Hematopoietic multipotent progenitor cell treated with erythropoietin and hydrocortisone succinate and interleukin-3 and kit ligand, for 6 days (in vitro differentiated cells): ENCODE results near the gene IKBKE.
"Not testable (repeated sequence)": the region's sequence is repeated elsewhere in the genome, so short reads cannot be mapped to it uniquely, and the experiment has no call there.

Experiments used
- DNase-seq: peaks from one replicate; pipeline ENCODE4 v3.0.0-alpha.2; 2015

Gene IKBKE

DNA sequence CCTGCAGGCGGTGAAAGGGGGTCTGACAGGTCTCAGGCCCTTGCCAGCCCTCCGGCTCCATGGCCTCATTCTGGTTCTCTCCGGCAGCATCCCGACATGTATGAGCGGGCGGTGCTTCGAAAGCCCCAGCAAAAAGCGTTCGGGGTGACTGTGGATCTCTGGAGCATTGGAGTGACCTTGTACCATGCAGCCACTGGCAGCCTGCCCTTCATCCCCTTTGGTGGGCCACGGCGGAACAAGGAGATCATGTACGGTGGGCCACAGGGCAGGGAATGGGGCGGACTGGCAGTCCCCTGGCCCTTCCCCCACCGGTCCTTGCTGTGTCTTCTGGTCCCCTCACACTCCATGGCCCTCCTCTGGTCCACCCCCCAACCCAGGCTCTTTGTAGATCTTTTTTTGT lies 6.3 kb downstream of the IKBKE start:
- DNase-seq = no peak

DNA sequence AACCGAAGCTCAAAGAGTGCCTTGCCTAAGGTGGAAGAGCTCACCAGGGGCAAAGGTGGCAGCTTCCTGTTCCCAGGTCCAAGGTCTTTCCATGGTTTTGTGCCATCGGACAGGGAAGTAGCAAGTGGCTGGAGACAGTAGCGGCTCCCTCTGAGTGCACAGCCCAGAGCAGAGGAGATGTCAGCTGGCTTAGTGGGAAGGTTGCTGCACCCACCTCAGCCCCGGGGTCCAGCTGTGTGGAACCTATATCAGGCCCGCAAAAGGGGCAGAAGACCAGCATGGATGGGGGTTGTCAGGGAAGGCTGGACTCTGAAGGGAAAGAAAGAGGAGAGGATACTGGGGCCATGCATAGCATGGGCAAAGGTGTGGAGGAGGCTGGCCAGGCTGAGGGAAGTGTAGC lies 6.8 kb downstream of the IKBKE start:
- no peak for DNase-seq

DNA sequence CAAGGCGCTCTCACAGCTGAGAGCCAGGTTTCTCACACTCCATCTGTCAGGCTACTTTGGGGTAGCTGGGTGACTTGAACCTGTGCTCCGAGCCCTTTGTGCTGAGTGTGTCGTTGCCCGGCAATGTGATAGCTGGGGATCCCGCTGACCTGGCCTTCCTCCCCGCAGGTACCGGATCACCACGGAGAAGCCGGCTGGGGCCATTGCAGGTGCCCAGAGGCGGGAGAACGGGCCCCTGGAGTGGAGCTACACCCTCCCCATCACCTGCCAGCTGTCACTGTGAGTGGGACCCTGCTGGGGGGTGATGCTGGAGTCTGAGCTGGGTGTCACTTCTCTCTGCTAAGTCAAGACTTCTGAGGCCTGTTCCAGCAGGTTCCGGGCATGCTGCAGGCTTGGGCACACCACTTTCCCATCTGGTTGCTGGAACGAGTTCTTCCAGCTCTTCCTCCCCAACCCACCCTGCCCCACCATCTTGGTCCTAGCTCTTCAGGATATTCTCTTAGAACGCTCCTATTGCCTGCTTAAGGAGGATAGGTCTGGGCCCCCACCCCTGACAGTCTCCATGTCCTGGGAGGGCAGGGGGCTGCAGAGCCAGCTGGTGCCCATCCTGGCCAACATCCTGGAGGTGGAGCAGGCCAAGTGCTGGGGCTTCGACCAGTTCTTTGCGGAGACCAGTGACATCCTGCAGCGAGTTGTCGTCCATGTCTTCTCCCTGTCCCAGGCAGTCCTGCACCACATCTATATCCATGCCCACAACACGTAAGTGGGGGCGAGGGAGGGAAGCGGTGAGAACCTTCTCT lies 7.5 kb downstream of the IKBKE start:
- DNase-seq = no peak

DNA sequence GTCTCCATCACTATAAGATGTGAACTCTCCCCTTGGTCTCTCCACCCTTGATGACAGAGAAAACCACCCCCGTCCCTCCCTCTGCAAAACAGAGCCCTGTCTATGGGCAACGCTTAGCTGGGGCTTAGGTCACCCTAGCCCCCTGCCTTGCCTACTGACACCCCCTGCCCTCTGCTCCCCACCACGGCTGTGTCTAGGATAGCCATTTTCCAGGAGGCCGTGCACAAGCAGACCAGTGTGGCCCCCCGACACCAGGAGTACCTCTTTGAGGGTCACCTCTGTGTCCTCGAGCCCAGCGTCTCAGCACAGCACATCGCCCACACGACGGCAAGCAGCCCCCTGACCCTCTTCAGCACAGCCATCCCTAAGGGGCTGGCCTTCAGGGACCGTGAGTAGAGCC lies 8.5 kb downstream of the IKBKE start:
- DNase-seq = no peak

DNA sequence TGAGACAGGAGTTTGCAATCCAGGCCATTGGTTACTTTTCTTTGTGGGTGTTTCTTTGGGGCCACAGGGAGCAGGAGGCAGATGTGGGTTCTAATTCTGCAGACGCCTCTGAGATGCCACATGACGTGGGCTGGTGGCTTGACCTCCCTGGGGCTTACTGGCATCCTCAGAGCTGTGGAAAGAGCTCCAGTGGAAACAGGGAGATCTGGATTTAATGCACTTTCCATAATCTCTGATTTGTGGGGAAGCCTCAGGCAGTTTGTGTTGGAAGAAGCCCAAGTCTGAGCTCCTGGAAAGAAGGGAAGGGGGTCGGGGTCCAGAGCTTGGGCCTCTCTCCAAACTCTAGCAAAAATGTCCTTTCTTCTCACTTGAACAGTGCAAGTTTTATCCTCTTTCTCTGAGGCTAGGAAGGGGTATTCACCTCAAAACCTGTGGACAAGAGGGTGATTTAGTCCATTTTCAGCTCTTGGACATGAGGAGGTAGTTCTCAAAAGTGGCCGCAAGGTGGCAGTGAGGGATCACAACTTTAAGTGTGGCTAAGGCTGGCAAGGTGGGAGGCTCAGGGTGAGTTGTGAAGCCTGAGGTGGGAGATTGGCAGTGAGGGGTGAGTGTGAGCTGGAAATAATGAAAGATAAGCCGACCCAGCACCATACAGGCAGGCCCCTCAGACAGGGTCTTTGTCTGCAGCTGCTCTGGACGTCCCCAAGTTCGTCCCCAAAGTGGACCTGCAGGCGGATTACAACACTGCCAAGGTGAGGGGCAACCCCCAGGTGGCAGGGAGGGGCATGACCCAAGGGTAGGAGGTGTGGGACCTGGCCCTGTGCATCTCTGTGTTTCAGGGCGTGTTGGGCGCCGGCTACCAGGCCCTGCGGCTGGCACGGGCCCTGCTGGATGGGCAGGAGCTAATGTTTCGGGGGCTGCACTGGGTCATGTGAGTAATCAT lies 9.2 kb downstream of the IKBKE start:
- DNase-seq = peak; percentile 87

DNA sequence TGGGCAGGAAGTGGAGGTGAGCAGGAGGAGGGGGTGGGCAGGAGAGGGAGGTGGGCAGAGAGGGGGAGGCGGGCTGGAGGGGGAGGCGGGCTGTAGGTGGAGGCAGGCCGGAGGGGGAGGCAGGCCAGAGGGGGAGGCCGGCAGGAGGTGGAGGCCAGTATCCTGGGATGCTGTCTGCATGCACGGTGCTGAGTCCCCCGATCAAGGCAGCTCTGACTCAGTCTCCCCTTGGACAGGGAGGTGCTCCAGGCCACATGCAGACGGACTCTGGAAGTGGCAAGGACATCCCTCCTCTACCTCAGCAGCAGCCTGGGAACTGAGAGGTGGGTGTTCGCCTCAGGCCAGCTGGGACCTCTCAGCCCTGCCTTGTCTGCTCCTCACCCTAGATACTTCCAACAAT lies 9.9 kb downstream of the IKBKE start:
- no peak for DNase-seq

DNA sequence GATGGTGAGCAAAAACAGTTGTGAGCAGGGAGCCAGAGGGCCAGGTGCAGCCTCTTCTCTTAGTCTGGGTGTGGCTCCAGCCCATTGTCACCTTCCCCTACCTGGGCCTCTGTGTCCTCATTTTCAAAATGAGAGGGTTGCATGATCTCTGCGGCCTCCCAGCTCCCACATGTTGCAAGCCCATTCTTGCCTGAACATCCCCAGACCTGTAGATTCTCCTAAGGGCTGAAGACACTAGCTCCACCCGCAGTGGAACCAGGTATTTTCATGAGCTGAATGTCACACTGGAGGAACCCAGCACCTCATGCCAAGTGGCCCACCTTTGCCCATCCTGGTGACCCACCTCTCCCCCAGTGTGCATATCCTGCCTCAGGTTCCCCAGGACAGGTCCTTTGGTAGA lies 12.3 kb downstream of the IKBKE start:
- no peak for DNase-seq

DNA sequence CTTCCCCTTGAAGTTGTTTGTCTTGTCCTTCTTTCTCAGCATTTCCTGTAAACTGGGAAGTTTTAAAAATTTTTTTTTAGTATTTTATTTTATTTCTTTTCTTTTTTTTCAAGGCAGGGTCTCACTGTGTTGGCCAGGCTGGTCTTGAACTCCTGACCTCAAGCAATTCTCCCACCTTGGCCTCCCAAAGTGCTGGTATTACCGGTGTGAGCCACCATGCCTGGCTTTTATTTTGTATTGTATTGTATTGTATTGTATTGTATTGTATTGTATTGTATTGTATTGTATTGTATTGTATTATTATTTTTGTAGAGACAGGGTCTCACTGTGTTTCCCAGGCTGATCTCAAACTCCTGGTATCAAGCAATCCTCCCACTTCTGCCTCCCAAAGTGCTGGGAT lies 13.6 kb downstream of the IKBKE start:
- not testable (repeated sequence) for DNase-seq

DNA sequence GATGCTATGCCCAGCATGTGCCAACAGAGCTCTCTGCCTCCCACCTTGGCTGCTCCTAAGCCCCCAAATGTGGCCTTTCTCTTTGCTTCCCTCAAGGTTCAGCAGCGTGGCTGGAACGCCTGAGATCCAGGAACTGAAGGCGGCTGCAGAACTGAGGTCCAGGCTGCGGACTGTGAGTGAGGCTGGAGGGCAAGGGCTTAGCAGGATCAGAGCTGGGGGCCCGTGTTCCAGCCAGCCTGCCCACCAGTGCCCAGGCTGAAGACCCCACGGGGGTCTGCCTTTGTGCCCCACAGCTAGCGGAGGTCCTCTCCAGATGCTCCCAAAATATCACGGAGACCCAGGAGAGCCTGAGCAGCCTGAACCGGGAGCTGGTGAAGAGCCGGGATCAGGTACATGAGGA lies 14.6 kb downstream of the IKBKE start:
- DNase-seq = no peak

DNA sequence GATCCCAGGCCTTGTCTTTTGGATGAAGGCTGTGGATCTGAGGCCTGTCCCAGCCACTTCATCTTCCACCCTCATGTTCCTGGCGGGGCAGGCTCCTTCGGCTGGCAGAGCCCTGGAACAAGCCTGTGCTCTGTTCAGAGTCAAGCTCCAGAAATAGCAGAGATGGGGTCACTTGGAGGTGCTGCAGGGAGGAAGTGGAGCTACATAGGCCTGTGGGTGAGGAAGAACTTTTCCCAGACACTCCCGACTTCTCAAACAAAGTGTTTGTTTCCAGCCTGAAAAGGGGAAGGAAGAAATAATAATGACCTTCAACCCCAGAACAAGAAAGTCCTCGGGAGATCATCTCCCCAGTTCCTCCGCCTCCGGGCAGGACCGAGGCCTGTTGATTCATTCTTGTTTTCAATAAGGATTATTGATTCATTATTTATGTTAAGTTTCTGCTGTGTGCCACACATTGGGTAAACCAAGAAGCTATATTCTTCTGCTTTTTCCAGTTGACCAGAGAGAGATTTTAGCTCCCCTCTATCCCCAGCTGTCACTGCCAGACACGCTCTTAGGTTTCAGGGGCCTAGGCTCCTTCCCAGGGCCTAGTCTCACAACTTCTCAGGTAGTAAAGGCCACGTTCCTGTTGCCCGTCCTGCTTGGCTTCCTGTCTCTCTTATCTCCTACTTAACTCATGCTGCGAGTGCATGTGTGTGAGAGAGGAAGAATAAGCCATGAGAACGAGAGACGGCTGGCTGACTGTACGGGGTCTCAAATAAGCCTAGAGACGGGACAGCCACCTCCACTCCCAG lies 16.9 kb downstream of the IKBKE start:
- no peak for DNase-seq

DNA sequence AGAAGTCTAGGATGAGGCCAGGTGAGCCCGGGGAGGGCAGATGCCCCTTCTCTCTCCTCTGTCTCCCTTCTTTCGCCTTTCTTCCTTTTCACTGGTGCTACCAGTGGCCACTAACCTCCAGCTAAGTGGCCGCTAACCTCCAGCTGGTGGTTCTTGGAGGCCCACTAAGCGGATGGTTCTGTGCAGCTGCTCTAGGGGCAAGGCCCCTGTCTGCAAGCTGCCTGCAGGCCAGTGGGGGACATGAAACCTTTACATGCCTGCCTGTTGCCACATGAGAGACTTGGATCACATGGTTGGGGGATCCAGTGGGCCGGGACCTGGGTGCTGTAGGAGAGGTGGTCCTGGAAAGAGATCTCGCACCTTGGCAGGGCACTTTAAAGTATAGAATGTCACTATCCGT lies 17.7 kb downstream of the IKBKE start:
- no peak for DNase-seq

DNA sequence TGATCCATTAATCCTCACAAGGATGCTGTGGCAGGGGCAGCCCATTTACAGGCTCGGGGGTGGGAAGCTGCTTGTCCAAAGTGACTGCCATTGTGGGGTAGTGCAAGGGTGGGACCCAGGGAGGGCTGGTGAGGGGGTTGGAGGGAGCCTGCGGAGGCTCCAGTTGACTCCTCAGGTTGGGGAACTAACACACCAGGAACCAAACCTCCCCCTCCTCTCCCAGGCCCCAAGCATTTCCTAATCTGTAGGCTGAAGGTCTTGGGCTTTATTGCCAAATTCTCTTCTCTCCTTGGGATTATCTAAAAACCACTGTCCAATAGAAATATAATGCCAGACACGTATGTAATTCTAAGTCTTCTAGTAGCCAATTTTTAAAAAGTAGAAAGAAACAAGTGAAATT lies 18.2 kb downstream of the IKBKE start:
- no peak for DNase-seq

DNA sequence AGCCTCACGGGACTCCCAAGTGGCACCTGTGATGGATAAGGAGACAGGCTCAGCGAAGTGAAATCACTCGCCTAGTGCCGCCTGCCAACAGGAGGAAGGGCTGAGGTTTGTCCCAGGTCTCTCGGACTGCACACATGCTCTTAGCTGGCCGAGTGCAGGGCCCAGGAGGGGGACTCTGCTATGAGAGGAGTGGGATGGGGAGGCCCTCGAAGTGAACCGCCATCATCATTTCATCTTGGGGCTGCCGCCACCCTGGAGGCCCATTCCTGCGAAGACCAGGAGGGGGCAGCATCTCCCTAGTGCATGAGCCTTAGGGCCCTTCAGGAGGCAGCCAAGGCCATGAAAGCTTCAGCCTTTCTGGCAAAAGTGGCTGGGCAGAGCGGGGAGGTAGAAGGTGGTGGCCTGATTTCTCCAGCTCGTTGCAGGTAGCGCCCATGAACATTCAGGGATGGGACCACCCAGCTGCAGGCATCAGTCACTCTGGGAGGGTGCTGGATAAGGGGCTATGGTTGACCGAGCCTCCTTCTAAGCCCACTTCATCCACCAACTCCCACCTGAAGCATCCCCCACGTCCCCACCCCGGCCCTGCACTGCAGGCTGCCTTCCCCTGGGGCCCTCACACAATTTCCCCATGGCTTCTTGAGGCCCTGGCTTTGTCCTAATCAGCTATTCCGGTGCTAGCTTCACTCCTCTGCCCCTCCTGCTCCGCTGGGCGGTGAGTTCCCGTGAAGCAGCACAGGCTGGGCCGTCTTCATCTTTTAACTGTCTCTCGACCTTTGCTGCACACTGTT lies 19.9 kb downstream of the IKBKE start:
- DNase-seq = peak; percentile 84

DNA sequence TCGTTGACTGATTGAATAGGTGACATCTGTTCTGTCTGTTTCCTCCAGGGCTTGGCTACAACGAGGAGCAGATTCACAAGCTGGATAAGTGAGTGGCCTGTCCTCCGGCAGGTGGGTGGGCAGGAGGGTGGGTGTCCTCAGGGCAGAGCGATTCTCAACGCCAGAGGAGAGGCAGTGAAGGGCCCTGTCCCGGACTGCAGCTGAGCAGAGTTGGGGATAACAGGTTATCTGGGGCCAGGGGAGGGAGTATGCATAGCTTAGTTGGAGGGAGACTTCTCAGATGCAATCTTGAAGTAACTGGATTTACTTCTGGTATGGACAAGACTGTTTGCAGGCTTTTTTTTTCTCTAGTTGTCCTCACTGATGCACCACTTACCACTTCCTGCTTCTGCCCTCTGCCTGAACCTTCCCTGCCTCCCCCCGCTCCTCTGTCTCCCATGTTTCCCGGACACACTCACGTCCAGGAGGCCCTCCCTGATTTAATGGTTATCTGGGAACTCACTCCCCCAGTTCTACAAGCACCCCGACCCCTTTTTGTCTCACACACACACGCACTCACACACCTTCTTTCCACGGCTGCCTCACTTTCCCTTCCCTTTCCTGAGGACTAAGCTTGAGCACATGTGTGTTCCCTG lies 20.6 kb downstream of the IKBKE start:
- DNase-seq = no peak

DNA sequence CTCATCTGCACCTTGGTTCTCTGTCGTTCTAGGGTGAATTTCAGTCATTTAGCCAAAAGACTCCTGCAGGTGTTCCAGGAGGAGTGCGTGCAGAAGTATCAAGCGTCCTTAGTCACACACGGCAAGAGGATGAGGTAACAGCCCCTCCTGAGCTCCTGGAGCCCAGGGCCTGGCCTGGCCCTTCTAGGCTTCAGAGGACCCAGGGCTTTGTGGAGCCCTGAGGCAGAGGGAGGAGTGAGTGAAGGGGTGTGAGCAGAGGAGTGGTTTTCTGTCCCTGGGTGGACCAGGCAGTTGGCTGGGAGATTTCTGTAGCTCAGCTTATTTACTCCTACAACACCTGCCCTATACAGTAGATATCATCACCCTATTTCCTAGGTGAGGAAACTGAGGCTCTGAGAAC lies 21.3 kb downstream of the IKBKE start:
- no peak for DNase-seq

DNA sequence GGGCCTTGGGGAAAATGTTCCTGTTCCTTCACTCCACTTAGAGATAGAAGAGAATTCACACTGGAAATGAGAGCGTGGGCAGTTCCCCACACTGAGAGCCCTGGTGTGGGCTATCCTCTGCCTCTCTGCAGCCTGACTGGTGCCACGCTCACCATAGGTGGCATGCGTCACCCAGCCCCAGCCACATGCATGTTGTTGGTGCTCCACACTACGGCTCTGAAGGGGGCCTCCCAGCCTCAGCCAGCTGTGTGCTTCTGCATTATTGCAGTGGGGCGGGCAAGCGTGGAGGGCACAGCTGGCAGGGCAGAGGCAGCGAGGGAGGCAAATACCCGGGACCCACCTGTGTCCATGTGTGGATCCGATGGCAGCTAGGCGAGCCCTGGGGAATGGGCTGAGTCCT lies 22.3 kb downstream of the IKBKE start:
- DNase-seq = no peak

DNA sequence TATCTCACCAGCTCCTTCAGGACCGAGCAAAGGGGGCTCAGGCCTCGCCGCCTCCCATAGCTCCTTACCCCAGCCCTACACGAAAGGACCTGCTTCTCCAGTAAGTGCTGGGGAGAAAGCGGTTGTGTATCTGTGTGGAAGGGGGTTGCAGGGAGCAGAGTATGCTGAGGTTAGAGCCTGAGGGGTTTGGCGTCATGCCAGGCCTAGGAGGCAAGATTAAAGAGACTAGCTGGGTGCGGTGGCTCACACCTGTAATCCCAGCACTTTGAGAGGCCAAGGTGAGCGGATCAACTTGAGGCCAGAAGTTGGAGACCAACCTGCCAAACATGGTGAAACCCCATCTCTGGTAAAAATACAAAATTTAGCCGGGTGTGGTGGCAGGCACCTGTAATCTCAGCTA lies 23.0 kb downstream of the IKBKE start:
- no peak for DNase-seq

DNA sequence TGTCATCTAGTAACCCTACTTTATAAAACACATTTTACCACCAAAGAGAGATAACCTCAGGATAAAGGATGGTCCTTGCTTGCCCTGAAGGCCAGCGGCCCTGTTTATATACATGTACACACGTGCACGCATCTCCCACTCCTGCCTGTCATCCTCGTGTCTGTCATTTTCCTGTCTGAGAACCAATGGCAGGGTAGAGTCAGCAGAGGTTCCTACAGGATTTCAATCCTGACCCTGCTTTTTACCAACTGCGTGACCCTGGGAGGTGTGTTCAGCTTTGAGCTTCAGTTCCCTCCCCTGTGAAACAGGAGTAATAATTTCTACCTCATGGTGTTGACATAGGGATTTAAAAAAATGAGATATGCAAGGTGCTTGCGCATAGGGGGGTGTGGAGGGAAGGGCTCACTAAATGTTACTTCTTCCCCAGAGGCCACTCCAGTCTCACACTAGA lies 24.8 kb downstream of the IKBKE start:
- no peak for DNase-seq

DNA sequence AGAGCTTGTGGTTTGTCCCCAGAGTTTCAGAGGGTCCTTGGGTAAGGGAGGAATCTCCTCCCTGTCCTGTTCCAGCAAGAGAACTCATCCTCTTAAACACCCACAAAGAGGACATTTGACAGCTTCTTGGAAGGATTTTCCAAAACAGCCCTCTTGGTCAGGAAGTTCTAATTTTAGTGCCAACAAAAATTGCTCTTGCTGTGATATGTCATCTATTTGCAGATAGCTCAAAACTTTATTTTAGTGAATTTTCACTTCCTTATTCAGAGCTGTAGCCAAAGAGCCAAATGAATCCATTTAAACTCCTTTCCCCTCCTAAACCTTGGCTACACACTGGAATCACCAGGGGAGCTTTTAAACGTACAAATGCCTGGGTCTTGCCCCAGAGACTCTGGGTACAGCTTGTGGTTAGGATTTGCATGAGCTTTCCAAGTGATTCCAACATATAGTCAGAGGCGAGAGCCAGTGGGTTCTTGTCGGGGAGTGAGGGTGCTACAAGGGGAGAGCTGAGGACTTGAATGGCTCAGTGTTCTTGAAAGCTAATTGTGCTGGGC lies 25.3 kb downstream of the IKBKE start:
- no peak for DNase-seq

DNA sequence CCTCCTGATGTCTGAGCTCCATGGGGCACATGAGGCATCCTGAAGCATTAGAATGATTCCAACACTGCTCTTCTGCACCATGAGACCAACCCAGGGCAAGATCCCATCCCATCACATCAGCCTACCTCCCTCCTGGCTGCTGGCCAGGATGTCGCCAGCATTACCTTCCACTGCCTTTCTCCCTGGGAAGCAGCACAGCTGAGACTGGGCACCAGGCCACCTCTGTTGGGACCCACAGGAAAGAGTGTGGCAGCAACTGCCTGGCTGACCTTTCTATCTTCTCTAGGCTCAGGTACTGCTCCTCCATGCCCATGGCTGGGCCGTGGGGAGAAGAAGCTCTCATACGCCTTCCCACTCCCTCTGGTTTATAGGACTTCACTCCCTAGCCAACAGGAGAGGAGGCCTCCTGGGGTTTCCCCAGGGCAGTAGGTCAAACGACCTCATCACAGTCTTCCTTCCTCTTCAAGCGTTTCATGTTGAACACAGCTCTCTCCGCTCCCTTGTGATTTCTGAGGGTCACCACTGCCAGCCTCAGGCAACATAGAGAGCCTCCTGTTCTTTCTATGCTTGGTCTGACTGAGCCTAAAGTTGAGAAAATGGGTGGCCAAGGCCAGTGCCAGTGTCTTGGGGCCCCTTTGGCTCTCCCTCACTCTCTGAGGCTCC lies 26.0 kb downstream of the IKBKE start:
- no peak for DNase-seq

DNA sequence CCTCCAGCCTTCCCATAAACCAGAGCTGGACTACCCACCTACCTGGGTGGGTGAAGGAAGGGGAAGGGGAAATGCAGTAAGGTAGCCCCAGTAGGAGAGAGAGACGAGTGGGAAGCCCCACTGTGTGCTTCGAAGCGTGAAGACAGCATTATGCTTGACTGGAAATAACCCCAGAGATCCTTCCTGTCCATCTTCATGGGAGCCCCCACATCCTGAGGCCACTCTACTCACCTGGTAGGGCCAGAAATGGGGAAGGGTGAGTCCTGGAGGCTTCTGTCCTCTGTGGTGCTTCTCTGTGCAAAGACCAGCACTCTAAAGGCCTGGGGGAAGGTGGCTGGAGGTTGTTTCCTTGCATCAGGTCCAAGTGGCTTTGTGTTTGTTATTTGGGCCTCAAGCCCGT lies 27.1 kb downstream of the IKBKE start:
- DNase-seq = no peak
